ENCODE data around the gene UBE2N.

The UBE2N gene

DNA sequence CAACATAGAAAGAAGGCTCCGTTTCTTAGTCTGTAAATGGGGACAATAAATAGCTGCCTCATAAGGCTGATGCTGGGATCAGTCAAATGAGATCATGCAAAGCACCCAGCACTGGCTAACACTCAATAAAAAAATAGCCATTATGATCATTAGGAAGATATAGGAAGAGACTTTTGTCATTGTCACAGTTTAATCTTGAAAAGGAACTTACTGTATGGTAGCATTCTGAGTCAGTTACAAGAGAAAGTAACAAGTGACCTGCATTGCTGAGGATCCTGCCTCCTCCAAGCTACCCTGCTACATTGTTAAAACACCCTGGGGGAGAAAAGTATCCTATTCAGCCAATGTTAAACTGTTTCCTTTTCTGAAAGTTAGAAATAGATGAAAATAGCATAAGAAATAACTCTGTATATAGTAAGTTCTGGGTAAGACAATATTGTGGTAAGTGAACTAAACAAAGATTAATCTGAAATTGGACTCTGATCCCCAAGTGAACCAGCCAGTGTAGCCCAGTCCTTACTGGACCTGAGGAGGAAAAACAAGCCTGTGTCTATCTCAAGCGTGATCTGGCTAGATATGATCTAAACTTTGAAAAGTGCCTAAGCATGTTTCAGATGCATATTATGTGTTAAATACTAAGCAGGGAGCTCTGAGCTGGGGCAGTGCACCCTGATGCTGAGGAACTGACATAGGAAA, 67.6 kb downstream of the UBE2N start:
- Histone ChIP-seq H3K36me3 (no peaks in the 10 kb centered on the region), H3K4me3 (ENCODE audit: low read depth, low read length) (no peak overlapping the region), H3K27me3 (no peaks in the 10 kb centered on the region), H3K9me3 (no peaks in the 10 kb centered on the region), H3K4me1 (peaks cover 4% of the 10 kb centered on the region; the same call in 1 of the 2 replicates)
- no peak for TF ChIP-seq CTCF (IDR thresholded peaks at IDR 0.05; ENCODE audit: low read depth, low read length)
- DNase-seq, result no peak

DNA sequence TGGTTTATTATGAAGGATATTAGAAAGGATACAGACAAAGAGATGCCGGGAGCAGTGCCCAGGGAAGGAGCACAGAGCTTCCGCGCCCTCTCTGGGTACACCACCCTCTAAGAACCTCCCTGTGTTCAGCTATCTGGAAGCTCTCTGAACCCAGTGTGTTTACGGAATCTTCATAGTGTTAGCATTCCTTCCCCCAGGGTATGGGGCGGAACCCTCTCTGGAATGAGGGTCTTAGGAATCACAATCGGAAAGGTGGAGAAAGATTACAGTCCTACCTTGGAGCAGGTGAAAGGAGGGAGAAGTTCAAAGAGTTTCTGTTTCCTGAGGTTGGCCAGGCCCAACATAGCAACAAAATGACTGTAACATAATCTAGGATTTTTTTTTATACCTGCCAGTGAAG, 70.8 kb downstream of the UBE2N start:
- H3K9me3 ChIP-seq, result no peaks in the 10 kb centered on the region
- DNase-seq, result no peak
- no peaks in the 10 kb centered on the region for H3K36me3 ChIP-seq
- H3K27me3 ChIP-seq, result no peaks in the 10 kb centered on the region
- no peak overlapping the region for H3K4me3 ChIP-seq (ENCODE audit: low read depth, low read length)
- H3K4me1 ChIP-seq, result no peaks in the 10 kb centered on the region
- TF ChIP-seq CTCF (IDR thresholded peaks at IDR 0.05; ENCODE audit: low read depth, low read length), result no peak

- Histone ChIP-seq H3K27me3 (no peaks in the 10 kb centered on the region), H3K4me1 (no peaks in the 10 kb centered on the region), H3K36me3 (no peaks in the 10 kb centered on the region), H3K4me3 (ENCODE audit: low read depth, low read length) (no peak overlapping the region), H3K9me3 (no peaks in the 10 kb centered on the region)
- TF ChIP-seq CTCF (IDR thresholded peaks at IDR 0.05; ENCODE audit: low read depth, low read length), result no peak
- DNase-seq, result no peak
Observed at GRCh38 chr12:93369505-93369904, 72.2 kb downstream of the UBE2N start.

DNA sequence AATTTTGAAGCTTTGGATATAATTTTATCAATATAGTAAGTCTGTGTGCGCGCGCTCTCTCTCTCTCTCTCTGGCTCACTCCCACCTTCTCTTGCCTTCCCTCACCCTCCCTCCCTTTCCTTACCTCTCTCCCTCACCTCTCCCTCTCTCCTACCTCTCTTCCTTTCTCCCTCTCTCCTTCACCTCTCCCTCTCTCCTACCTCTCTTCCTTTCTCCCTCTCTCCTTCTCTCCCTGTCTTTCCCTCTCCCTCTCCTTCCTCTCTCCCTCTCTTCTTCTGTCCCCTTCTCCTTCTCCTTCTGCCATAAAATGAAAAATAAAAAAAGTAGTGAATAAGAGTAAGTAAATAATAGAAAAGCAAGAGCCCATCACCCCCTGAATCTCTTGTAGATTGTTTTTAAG, 73.0 kb downstream of the UBE2N start:
- TF ChIP-seq CTCF (IDR thresholded peaks at IDR 0.05; ENCODE audit: low read depth, low read length), result no peak
- DNase-seq, result no peak
- Histone ChIP-seq H3K4me3 (ENCODE audit: low read depth, low read length) (no peak overlapping the region), H3K4me1 (no peaks in the 10 kb centered on the region), H3K27me3 (no peaks in the 10 kb centered on the region), H3K9me3 (no peaks in the 10 kb centered on the region), H3K36me3 (no peaks in the 10 kb centered on the region)

DNA sequence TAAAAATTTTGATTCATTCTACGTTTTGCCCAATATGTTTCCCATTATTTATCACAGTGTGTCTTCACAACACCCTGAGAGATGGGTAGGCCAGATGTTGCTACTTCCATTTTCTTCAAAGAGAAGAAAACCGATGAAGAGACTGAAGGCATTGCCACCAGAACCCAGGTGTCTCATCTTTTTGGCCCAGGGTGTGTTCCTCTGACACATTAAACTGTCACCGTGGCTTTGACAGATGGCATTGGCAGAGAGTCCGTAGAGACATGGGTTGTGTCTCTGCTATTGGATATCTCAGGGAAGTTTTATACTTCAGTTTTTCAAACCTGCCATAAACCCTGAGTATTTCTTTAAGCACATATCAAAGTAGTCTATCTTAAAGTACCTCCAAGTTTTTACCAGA, 75.3 kb downstream of the UBE2N start:
- no peak for TF ChIP-seq CTCF (IDR thresholded peaks at IDR 0.05; ENCODE audit: low read depth, low read length)
- H3K4me3 ChIP-seq (ENCODE audit: low read depth, low read length), result no peak overlapping the region
- no peak for DNase-seq

GRCh38 chr12:93365616-93366405, 75.9 kb downstream of the UBE2N start:
- H3K36me3 ChIP-seq, result no peaks in the 10 kb centered on the region
- H3K4me3 ChIP-seq (ENCODE audit: low read depth, low read length), result no peak overlapping the region
- no peak for DNase-seq
- H3K9me3 ChIP-seq, result no peaks in the 10 kb centered on the region
- H3K27me3 ChIP-seq, result no peaks in the 10 kb centered on the region
- peaks cover 3% of the 10 kb centered on the region; the same call in 1 of the 2 replicates for H3K4me1 ChIP-seq
- TF ChIP-seq CTCF (IDR thresholded peaks at IDR 0.05; ENCODE audit: low read depth, low read length), result no peak

More for the DNA sequence above, 75.3 kb downstream of the UBE2N start:
- Histone ChIP-seq H3K9me3 (no peaks in the 10 kb centered on the region), H3K27me3 (no peaks in the 10 kb centered on the region), H3K36me3 (no peaks in the 10 kb centered on the region), H3K4me1 (peaks cover 3% of the 10 kb centered on the region; the same call in 1 of the 2 replicates)

Measured in BE2C (cell line).